GM12865 (cell line): ENCODE measurements around the gene INSC.

Experiments
- DNase-seq: peaks from one replicate; pipeline ENCODE4 v3.0.0; 2010; ENCODE audit warnings: low read depth
- H3K4me3 ChIP-seq: 2 replicates; pipeline ENCODE4 v1.5.1; 2011; ENCODE audit warnings: mild to moderate bottlenecking, low read depth, low read length, control low read depth
- CTCF ChIP-seq: IDR thresholded peaks from 2 replicates; pipeline ENCODE4 v1.5.1; 2011; ENCODE audit warnings: low read length, control low read depth, low read depth, inconsistent platforms; ENCODE audit not compliant: insufficient read depth; ENCODE audit errors: missing control alignments

INSC gene

GRCh38 chr11:15198284-15198683 is 83.6 kb downstream of the INSC start:
- TF ChIP-seq CTCF = no peak
- DNase-seq = no peak
- H3K4me3 ChIP-seq = no peak overlapping the region

GRCh38 chr11:15199693-15200092 is 85.0 kb downstream of the INSC start:
- DNase-seq = no peak
- TF ChIP-seq CTCF = no peak
- no peak overlapping the region for H3K4me3 ChIP-seq

GRCh38 chr11:15200696-15201095 is 86.0 kb downstream of the INSC start:
- no peak overlapping the region for H3K4me3 ChIP-seq
- no peak for DNase-seq
- no peak for TF ChIP-seq CTCF

GRCh38 chr11:15201586-15201985 is 86.9 kb downstream of the INSC start:
- no peak overlapping the region for H3K4me3 ChIP-seq
- TF ChIP-seq CTCF = no peak
- DNase-seq = no peak

- TF ChIP-seq CTCF = no peak
- H3K4me3 ChIP-seq = no peak overlapping the region
- DNase-seq = no peak
Observed at GRCh38 chr11:15202626-15203025, 87.9 kb downstream of the INSC start.

GRCh38 chr11:15204711-15205110 is 90.0 kb downstream of the INSC start:
- H3K4me3 ChIP-seq = no peak overlapping the region
- TF ChIP-seq CTCF = no peak
- no peak for DNase-seq

GRCh38 chr11:15206791-15207190 is 92.1 kb downstream of the INSC start:
- TF ChIP-seq CTCF = no peak
- DNase-seq = no peak
- no peak overlapping the region for H3K4me3 ChIP-seq
